HG03571 (cell line): ENCODE data around the gene BBOX1.
"Not testable (repeated sequence)": the region's sequence is repeated elsewhere in the genome, so short reads cannot be mapped to it uniquely, and the experiment has no call there.

ENCODE experiments used
- ATAC-seq: cut with Tn5 transposase; IDR thresholded peaks from one replicate; pipeline ENCODE4 v1.9.1; 2021; ENCODE audit not compliant: unreplicated experiment

Gene BBOX1, protein sequence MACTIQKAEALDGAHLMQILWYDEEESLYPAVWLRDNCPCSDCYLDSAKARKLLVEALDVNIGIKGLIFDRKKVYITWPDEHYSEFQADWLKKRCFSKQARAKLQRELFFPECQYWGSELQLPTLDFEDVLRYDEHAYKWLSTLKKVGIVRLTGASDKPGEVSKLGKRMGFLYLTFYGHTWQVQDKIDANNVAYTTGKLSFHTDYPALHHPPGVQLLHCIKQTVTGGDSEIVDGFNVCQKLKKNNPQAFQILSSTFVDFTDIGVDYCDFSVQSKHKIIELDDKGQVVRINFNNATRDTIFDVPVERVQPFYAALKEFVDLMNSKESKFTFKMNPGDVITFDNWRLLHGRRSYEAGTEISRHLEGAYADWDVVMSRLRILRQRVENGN

DNA sequence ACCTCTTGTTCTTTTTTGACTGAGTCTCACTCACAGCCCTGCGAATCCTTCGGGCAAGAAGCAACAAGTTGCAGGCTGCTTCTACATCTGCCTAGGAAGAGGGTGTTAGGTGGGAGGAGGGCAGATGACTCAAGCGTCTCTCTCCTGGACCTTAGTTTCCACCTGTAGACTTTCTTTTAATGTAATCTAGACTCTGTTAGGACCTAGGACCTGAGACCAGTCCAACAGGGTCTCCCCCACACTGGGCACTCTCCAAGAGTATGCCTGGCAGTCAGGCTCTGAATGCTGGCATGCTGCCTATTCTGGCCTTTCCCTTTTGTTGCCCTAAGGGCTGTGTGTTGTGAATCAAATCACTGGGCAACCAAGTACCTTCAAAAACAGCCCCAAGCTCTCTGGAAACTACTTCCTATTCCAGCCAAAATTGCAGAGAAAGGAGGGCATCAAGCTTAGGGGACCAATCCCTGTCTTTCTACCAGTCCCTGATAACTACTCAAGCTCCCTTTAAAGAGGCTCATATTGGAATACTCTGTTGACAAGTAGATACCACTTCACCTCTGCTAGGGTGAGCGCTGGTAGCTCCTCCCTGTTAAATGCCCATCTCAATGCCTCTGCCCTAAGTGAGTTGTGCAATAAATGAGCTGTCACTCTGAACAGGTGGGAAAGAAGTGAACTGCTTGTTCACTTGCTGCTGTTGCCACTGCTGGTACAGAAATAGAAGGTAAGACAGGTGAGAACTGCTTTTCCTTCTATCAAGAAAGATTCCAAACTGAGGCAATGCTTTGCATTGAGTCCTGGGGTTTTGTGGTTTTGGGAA lies at the start of gene BBOX1:
Gene BBOX1 (plus strand): TSS at position 514 of the 814 bp plus-strand sequence. CDS start 14,616 bp downstream, outside the sequence.
- ATAC-seq = no peak

DNA sequence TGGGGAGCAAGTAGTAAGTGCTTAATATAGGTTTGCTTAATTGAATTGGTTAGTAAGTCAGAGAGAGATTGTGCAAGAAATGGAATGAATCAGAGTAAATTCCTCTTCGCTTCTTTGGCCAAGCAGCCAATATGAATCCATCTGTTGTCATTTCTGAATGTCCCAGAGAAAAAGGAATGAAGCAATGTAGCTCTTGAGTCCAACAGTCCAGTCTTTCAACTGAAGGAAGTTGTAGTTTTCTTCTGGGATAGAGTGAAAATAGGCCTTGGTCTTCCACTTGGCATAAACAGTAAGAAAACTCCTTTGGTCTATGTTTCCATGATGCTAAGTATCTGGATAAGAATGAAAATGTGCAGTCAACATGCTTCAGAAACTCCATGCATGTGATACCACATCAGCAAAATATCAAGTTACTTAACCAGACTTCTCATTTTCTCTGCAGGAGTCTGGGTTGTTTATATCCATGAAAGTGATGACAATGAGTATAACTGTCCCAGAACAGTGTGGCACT lies 48.5 kb upstream of the BBOX1 start:
- ATAC-seq = no peak

DNA sequence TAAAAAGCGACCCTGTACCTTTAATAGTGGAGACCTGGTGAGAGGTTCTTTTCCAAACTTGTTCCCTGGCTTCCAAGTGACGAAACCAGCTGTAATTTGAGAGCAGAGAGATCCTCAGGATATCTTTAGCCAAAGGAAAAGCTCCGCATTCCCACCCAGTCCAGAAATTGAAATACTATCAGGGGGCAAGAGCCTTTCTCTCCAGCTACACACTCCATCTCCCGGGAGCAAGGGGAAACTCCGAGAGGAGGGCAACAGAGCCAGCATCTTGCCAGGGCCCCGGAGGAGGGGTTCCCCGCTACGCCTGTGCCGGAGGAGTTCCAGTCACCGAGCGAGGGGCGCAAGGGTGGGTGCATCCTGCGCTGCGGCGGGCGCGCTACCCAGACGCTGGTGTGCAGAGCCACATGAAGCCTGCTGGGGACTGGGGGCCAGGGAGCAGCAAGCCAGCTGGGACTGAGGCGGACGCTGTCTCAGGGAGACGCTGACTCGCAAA lies 46.6 kb upstream of the BBOX1 start, which contains the start of gene FIBIN:
Gene FIBIN (plus strand): TSS at position 148 of the 493 bp plus-strand sequence. CDS start 415 bp downstream, outside the sequence.
- ATAC-seq = no peak

DNA sequence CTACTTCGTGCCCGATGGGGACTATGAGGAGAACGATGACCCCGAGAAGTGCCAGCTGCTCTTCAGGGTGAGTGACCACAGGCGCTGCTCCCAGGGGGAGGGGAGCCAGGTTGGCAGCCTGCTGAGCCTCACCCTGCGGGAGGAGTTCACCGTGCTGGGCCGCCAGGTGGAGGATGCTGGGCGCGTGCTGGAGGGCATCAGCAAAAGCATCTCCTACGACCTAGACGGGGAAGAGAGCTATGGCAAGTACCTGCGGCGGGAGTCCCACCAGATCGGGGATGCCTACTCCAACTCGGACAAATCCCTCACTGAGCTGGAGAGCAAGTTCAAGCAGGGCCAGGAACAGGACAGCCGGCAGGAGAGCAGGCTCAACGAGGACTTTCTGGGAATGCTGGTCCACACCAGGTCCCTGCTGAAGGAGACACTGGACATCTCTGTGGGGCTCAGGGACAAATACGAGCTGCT lies 46.0 kb upstream of the BBOX1 start:
- ATAC-seq = no peak

DNA sequence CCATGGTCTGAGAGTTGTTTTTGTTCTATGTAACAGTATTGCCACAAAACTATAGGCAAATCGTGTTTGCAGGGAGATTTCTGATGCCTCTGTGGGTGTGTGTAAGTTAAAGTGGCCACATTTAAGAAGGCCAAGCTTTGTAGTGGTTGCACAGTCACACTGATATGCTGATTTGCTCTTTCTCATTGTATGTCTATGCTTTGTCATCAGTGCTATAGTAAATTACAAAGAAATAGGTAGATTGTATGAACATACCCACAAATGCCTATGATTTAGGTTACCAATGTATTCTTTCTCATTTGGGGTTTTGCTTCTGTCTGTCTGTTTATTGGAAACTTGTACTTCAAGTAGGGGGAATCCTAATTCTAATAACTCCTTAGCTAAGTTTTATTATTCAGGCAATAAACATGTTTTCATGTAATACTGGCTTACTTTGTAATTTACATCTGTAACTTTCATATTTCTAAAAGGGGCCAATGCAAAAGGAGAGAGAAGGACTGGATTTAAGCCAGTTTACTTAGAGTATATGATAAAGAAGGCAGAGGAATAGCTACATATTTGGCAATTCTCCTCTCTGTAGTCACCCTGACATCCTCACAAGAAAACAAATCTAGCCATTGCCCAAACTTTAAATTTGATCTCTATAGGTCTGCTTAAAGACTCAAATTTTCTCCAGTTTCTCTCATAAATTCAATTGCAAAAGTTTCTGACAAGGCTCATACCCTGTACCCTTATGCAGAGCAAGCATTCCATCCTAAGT lies 44.7 kb upstream of the BBOX1 start:
- no peak for ATAC-seq

DNA sequence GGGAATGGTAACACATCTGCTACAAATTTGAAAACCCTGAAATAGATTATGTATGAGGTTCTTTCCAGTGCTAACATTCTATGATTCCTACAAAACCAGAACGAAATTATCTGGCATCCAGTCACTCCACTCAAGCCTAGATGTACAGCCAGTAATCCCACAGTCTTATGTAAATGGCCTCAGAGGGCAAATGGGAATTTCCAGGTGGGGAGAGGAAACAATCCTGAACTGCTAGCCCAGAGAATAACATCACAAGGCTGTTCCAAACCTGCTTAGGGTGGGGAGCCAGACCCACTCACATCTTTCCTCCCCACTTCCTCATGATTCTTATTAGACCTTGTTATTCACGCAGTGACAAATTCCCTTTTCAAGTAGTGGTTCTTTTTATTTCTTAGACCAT lies 43.2 kb upstream of the BBOX1 start:
- ATAC-seq = no peak

DNA sequence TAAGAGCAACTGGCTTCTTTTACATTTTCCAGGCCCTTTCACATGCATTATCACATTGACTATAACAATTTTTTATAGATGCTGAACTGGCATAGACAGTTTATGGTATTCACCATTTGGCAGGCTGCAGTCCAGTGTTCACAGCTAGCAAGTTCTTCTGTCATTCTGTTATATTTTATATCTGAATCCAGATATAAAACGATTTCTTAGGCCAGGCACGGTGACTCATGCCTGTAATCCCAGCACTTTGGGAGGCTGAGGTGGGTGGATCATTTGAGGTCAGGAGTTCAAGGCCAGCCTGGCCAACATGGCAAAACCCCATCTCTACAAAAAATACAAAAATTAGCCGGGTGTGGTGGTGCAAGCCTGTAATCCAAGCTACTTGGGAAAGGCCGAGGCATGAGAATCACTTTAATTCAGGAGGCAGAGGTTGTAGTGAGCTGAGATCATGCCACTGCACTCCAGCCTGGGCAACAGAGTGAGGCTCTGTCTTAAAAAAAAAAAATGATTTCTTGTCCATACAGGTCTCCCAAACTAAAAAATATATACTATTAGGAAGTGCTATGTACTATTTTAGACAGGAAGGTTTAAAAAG lies 39.4 kb upstream of the BBOX1 start:
- not testable (repeated sequence) for ATAC-seq

DNA sequence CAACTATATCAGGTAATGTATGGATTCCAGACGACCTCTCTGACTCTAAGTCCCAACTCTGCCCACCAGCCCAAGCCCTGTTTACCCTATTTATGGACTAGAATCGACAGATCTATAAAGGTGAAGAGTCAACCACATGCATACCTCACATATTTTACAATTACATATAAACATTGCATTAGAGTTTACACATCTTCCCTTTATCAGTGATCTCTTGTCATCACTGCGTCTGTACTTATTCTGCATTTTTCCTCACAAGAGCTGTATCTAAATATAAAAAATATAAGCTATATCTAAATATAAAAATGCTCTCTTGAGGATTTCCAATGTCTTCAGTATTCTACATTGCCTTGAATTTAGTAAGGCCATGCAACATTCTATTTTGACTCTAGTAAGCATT lies 38.2 kb upstream of the BBOX1 start:
- ATAC-seq = no peak

DNA sequence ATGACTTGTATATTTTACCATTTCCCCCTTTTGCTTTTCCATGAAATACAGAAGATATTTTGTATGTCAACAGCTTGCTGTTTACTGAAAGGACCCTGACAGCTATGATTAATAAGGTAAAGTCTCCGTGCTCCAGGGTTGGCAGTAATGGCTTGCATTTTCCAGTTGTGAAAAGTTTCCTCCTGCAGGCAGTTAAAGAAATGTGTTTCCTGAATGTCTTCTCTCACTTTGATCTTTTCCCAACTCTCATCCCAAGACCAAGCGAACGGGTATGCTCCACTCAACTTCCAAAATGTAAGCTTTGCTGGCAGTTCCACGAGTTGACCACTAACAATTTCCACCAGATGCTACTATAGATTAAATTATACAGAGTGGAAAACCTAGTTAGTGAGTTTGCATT lies 37.8 kb upstream of the BBOX1 start:
- ATAC-seq = no peak

DNA sequence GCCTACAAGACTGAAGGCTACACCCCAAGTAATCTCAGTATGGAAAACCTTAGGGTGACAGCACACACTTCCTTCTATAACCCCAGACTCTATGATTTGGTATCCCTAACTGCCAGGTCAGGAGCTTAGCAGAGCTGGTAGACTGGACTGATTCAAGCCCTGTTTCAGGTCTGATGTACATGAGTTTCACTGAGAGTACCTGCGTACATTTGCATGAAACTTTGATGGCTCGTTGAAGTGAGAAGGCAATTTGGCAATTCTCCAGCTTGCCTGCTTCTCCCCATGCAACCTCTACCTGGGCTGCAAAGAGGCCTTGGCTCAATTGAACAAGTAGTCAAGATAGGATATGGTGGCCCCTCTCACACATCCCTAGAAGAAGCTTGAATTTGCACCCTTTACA lies 36.5 kb upstream of the BBOX1 start:
- ATAC-seq = no peak

DNA sequence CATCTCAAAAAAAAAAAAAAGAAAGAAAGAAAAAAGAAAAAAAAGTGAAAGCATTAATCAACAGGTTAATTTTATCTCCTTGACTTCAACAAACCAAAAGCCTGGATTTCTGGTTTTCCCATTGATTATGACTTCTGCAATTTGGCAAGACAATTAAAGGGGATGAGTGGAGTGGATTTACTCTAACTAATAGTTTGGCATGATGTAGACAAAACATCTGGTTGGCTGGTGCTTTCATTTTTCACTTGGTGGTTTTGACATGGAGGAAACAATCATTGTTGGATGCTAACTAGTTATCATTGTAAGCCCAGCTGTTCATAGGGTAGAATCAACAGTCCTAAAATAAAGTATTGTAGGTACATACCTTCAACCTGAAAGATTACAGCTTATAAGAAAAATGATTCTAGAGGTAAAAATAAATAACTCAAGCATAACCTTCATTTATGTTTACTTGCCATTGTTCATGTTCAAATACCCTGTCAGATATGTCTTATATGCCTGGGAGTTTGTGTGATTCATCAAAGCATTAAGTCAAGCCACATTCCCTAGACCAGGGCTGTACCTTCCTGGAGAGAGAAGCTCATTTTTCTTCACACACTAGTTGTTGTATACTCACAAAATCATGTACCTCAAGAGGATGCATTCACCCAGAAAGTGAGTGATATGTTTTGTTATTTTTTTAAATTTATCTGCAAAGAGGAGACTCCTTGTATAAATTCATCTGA lies 31.6 kb upstream of the BBOX1 start:
- ATAC-seq = no peak

DNA sequence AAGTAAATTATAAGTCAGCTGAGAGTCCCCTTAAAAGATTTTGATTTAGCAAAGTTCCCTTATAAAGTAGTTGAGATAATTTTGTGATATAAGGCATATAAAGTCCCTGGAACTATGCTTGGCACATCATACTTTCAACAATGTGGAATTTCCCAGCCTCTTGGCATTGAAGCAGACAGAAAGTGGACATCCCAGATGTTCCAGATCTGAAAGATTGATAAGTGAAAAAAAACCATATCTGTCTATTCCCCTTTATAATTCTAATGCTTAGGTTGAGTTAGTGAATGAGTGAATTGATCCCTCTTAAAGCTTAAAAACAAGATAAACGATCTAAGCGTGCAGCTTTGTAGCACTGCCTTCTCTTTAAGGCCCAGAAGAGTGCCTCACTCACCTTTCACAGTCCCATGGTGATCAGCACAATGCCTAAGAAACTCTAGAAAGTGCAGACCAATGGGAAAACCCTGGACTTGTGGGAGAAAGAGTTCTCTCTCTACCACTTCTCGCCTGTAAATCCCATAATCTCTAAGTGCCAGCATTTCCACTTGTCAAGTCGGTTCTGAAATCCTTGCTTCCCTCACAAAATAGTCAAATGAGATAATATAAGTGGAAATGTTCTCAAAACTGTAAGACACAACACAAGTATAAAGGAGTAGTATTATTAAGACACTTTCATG lies 28.9 kb upstream of the BBOX1 start:
- ATAC-seq = no peak

DNA sequence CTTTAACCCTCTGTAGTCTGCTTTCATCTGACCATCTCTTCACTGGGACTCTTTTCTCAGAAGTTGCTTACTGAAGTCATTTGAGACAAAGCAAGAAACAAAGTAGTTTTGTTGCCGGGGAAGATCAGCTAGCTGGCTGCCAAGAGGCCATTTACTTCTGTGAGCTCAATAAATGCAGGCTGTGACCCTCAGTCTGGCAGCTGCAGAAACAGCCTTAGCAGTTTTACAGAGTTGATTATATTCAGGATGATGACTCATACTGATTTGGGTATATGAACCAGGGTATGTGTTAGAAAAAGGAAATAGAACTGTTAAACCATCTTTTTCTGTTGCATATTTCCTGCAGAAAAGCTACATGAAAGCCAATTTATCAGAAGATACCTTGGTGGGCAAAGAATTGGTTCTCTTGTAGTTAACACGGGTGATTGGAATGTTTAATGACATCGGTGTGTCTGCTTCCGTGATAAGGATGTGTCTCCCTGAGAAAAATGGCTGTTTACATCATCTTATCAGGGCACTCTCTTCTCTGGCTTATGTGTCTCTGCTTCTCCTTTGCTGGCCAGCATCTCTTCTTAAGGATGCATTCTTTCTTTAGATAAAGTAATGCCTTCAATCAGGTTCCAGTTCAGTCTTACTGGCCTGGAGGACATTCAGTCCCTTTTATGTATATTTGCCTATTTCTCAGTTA lies 28.2 kb upstream of the BBOX1 start:
- no peak for ATAC-seq

DNA sequence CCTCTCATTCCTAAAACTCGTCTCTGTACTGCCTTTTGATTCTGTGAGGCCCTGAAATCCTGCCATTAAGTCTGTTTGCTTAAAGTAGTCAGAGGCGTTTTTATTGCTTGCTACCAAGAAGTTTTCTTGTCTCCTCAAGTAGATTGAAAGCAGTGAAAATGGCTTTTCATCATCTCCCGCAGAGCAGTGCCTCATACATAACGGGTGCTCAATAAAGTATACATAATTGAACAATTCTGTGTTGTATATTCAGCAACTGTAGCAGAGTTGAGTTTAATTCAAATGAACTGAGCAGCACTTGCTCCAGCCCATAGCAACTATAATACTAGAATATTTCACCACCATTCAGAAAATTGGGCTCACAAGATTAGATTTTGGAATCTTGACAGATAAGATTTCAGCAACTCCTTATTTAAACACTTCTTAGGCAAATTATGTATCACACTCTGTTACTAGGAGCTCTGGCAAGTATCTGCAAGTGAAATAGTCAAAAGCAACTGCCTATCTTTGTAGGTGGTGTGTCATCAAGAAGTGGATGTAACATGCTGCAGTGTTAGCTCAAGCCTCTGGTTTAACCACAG lies 26.7 kb upstream of the BBOX1 start:
- no peak for ATAC-seq

DNA sequence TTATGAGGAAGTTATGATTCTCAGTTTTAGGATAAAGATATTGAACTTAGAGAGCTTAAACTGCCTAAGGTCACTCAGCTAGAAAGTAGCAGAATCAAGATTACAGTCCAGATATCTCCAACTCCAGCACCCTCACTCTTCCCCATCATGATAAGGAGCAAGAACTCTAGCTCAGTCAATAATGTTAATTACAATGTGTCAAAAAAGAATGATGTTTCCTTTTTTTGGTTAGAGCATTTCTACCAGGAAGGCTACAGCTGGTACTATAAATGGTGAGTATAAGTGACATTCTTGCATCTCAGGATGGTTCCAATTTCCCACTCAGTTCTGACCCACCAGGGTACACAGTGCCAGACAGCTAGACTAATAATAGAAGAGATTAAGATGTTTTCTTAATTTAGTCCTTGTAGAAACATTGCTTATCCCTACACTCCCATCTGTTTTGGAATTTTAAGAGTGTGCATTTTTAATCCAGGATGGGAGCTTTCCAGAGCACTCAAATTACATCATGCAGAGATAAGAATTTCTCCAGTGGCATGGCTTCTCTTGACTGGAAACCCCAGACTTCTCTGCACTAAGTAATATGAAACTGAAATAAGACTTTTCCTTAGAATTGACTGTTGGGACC lies 21.6 kb upstream of the BBOX1 start:
- ATAC-seq = no peak

DNA sequence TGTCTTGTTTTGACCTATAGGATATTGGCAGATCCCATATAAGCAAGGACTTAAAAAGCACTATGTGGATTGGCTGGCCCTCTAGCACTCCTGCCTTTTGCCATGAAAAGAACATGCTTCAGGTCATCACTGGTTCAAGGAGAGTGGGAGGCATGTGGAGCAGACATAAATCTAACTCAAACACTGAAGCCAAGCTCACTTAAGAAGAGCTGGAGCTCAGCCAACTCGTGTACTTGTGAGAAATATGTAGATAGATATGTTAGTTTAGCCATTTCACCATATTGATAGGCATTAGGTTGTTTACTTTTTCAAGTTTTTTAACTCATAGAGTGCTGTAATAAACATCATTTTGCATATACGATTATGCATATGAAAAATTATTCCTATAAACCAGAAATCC lies 19.9 kb upstream of the BBOX1 start:
- no peak for ATAC-seq

DNA sequence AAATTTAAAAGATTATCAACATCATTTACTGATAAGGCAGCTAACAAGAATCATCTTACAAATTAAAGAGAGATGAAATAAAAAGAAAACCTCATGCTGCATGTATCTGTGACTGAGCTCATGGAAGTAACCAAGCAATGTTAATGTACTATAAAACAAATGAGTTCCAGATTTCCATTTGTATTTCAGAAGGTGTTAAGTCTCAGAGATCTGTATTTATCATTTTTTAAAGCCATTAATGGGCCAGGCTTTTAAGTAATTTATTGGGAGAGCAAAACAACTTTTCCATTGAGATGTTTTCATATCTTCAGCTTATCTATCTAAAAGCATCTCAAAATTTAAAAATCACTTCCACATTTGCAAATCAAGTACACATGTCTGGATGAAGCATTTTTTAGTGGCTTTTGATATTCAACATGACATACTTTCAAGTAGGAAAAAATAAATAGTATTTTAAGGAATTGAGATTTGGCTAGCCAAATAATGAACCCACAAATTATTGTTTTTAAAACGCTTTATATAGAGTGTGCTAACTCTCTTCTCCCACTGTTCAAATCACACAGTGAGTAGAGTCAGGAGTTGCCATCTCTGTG lies 17.9 kb upstream of the BBOX1 start:
- ATAC-seq = no peak
